A172 (cell line): ENCODE results near the gene PUSL1. TPM values are rescaled to one million over a fixed set of nuclear protein-coding genes. Genes with fewer than 3 reads are reported as not detected.
A peak's percentile ranks its signal among the peaks of the same experiment; 100 is the strongest.

Experiments
- DNase-seq: peaks from one replicate; pipeline ENCODE4 v3.0.0-alpha.2; 2015; ENCODE audit warnings: low spot score
- total RNA-seq: library from RNA; depleted of rRNA; stranded (reverse); fragments of >200 nt; shearing (Covaris generic); gene quantifications from 2 replicates; pipeline ENCODE4 v1.2.3, GENCODE V29; 2014

The PUSL1 gene
- total RNA-seq, 1 experiment from 2014 or later: 15.6 TPM

DNA sequence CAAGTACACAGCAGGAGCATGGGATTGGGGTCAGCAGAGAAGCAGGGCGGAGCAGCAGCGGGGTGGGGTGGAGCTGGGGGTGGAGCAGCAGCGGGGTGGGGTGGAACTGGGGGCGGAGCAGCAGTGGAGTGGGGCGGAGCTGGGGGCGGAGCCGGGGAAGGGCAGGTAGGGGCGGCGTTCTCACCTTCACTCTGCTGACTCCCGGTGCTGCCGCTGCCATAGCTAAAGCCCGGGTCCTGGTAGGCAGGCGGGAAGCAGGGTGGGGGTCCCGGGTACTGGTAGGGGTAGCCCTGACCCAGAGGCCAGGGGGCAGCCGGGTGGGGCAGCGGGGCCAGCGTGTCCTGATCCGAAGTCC, 29.4 kb downstream of the PUSL1 start:
- no peak for DNase-seq

DNA sequence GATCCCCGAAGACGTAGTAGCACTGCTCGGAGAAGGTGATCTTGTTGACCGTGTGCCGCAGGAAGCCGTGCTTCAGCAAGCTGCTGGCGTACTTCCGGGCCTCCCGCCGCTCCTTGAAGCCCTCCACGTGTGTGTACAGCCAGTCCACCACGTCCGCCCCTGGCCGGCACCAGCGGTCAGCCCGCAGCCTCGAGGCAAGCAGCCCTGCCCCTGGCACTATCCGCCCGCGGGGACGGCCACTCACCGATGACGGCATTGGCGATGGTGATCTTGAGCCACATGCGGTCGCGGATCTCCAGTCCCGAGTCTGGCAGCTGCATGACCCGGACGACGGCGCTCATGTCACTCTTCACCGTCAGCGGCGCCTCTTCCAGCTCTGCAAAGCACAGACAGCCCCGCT, 29.9 kb downstream of the PUSL1 start:
- DNase-seq: no peak

DNA sequence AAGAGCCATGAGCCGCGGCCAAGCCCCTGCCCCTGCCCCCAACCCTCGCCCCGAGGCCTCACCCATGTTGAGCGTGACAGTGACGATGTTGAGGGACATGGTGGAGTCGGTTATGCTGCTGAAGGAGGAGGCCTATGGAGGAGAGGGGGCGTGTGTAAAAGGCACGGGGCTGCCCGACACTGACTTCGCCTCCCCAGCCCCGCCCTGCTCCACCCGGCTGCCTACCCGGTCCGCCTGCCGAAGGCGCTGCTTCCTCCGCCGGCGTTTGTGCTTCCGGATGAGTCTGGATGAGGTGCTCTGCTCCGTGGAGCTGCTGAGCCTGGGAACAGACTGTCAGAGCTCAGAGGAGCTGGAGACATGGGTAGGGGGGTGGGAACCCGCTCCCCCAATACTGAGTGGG, 31.8 kb downstream of the PUSL1 start:
- no peak for DNase-seq

DNA sequence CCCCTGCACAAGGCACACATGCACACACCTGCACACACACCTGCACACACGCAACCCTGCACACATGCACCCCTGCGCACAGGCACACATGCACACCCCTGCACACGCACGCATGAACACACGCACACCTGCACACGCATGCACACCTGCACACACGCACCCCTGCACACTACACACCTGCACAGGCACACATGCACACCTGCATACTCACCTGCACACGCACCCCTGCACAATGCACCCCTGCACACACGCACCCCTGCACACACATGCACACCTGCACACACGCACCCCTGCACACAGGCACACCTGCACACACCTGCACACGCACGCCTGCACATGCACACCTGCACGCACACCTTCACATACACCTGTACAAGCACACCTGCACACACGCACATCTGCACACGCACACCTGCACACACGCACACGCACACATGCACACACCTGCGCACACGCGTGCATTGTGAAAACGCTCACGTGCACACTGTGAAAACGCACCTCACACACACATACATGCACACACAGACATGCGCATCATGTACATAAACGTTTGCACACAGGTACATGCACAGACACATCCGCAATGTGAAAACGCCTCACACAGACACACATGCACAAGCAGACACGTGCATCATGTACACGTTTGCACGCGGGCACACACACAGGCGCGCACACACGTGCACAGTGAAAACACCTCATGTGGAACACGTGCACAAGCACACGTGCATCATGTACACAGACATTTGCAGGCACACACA, 32.6 kb downstream of the PUSL1 start:
- no peak for DNase-seq

DNA sequence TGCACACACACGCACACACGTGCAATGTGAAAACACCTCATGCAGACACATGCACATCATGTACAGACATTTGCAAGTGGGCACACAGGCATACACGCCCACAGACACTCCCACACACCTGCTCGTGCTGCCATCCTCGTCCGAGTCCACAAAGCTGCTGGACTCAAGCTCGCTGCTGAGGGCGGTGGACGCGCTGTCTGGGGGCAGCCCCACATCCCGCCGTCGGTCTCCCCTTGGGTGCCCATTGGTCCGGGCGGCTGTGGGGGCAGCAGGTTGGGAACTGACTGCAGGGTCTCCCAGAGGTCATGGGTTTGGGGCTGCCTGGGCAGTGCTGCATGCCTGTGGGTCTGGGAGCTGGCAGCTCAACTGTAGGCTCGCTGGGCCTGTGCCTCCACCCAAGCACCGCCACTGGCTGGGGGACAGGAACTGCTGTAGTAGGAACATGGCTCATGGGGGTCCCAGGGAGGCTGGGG, 33.2 kb downstream of the PUSL1 start:
- DNase-seq: no peak

DNA sequence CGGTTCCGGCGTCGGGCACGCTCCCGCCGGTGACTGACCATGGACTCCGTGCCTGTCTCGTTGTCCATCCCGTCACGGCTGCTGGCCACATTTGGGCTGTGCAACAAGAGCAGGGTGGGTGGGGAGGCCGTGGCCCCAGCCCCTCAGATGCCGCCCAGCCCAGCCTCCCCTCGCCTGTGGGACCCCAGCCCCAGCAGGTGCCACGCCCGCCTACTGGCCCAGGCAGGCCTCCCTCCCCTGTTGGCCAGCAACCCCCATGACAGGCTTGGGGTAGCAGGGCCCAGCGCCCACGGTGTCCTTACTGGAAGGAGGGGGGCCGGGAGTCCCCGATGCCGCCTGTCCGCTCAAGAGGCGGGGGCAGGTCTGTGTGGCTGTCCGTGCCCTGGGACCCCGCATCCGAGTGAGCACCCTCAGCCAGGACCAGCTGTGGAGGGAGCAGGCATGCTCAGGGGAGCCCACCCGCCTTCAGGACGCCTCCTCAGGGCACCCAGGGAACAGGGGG, 33.7 kb downstream of the PUSL1 start:
- no peak for DNase-seq

DNA sequence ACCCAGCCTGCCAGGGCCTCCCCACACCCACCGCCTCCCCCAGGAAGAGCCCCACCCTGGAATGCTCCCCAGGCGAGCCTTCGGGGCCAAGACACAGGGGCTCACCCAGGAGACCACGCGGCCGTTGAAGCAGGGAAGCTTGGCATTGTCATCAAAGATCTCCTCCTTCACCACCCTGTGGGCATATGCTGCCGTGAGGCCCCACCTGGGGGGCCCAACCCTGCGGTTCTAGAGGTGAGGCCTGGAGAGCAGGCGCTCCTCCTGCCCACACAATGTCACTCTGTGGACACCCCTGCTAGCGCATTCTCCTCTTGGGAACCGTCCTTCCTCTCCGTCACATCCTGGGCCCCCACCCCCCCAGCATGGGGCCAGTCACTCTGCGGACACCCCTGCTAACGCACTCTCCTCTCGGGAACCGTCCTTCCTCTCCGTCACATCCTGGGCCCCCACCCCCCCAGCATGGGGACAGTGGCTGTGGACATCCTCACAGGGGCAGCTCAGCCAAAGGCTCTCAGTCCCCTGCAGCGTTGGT, 34.3 kb downstream of the PUSL1 start:
- DNase-seq: no peak

DNA sequence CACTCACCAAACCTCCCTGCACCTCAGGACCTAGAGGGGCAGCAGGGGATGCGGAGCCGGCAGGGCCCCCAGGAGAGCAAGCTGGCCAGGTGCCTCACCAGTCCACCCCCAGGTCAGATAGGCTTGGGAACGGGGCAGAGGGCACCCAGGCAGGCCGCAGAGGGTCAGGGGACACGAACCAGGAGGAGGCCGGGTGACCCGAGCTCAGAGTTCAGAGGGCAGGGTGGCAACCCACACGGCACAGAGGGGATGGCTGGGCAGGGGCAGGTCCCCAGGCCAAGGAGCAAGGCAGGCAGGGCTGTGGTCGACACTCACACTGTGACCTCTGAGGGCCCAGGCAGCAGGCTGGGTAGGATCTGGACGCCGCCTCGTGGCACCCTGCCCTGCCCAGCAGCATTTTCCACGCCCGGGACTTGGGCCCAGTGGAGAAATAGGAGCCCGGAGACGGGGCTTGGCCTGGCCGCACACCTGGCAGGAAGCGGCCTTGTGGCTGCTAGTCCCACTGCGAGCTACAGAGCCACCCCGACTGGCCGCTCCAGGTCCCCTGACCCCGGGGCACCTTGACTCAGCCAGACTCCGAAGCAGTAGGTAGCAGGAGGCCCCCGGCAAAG, 35.5 kb downstream of the PUSL1 start:
- DNase-seq: no peak

DNA sequence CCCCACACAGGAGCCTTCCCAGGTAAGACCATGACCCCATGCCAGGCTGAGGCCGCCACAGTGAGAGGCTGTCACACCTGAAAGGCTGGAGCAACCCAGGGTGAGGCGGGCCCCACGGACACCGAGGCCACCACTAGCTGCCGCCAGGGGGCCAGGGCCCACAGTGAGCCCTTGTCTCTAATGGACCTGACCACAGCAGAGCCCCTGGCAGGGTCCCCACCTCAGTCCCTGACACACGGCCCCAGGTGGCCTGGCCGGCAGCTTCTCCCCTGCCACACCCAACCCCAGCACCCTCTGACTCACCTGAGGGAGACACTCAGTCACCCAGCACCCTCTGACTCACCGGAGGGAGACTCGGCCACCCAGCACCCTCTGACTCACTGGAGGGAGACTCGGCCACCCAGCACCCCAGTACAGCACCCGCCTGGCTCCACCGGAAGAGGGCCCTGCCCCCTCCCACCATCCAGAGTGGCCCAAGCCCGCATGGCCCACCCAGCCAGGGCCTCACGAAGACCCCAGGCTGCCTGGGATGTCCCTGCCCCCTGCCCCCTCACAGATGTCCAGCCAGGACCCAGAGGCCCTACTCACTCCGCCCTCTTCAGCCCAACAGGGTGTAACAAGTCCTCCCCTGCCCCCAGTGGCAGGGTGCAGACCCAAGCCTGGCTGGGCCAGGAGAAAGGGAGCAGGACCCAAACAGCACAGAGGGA, 36.4 kb downstream of the PUSL1 start:
- peak; percentile 91 for DNase-seq

DNA sequence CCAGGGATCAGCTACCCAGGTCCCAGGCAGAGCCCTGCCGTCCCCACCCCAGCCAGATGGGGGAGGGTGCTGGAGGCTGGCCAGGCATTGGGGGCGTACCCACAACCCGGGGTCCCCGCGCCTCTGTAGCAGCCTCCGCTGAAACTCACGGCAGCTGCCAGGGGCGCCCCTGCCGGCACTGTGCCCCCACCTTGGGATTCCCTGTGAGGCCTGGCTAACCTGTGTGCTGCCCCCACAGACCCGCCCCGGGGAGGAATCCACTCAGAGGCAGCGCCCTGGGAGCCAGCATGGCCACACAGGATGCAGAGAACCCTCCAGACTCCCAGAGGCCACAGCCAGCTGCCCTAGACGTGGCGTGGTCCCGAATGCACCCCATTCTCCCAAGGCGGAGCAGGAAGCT, 37.0 kb downstream of the PUSL1 start:
- DNase-seq: no peak

DNA sequence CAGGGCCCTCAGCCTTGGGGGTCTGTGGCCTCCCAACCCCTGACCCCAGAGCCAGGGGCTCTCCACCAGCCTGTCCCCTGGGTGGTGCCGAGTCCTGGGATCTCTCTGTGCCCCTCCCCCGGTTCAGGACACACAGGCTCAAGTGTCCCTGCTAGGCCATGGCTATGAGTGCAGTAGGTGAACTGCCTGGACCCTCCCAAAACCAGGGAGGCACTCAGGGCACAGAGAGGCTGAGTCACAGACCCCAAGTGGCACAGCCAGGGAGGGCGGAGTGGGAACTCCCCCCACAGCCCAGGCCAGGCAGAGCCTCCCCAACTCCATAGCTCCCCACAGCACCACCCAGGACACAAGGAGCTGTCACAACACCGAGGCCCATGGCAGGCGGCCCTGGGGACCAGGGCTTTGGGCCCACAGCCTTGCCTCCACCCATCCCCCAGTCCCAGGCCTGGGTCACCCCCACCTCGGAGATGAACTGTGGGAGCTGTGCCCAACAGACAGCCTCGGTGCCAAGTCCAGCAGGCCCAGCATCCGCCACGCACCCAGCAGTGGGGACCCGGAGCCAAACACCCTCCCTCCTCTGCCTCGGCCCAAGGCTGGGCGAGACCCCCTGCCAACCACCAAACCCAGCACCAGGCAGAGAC, 37.6 kb downstream of the PUSL1 start:
- DNase-seq: no peak

DNA sequence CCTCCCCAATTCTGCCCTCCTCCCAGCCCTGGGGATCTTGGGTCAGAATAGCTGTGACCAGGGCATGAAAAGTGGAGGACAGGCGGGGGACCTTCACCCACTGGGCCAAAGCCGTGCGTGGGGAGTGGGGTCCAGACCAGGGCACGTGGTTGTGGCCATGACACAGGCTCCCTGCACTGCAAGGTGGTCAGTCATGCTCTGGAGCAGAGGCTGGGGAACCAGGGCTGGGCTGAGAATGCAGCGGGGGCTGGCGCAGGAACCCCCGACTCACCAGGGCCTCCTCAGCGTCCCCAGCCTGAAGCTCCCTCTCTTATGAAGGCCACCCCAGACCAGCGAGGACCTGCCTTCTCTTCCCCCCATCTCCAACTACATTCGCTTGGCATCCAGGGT, 38.1 kb downstream of the PUSL1 start:
- no peak for DNase-seq

DNA sequence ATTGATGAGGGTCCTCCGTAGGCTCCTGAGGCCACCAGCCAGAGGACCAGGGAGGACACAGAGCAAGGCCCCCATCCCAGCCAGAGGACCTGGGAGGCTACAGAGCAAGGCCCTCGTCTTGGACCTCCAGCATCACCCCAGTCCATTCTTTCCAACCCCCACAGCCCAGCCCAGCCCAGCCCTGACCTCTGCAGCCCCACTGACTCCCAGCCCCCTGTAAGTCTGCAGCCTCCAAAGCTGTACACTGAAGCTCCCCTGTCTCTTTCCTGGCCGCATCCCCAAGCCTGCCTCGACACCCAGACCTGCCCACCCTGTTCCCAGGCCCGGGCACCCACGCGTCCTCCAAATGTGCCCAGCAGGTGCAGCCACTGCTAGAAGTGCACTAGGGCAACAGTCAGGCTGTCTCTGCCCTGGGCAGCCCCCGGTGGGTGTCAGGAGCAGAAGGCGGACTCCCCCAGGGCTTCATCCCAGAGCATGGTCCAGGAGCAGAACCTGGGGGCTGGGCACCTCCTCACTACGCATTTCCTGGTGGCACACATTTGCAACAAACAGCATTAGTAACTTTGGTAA, 38.7 kb downstream of the PUSL1 start:
- DNase-seq: no peak

DNA sequence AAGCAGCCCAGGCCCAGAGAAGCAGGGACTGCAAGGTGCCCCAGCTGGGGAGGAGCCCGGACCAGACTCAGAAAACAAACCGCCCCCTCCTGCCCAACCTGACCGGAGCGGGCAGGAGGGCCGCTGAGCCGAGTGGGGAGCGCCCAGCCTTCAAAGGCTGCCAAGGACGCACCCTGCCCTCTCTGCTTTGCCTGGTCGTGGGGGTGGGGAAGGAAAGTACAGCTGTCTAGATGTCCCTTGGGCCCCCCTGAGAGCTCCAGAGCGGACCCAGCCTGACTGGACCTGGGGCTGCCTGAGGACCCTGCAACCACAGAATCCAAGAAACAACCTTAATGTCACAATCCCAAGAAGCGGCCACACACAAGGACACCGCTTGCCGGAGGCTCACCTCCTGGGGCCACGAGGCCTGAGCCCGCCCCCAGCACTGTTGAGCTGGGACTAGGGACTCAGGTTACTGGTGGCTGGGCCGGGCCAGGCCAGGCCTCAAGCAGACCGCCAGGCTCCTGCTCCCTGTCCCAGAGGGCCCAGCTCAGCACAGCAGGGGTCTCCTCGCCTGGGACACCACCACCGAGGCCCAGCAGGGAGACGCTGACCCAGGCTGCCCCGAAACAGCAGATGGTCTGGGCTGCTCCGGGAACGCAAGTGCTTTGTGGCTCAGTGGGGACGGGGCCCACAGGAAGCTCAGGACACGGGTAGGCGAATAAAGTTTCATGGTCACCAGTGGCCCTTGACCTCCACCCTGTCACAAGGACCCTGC, 39.4 kb downstream of the PUSL1 start:
- no peak for DNase-seq

DNA sequence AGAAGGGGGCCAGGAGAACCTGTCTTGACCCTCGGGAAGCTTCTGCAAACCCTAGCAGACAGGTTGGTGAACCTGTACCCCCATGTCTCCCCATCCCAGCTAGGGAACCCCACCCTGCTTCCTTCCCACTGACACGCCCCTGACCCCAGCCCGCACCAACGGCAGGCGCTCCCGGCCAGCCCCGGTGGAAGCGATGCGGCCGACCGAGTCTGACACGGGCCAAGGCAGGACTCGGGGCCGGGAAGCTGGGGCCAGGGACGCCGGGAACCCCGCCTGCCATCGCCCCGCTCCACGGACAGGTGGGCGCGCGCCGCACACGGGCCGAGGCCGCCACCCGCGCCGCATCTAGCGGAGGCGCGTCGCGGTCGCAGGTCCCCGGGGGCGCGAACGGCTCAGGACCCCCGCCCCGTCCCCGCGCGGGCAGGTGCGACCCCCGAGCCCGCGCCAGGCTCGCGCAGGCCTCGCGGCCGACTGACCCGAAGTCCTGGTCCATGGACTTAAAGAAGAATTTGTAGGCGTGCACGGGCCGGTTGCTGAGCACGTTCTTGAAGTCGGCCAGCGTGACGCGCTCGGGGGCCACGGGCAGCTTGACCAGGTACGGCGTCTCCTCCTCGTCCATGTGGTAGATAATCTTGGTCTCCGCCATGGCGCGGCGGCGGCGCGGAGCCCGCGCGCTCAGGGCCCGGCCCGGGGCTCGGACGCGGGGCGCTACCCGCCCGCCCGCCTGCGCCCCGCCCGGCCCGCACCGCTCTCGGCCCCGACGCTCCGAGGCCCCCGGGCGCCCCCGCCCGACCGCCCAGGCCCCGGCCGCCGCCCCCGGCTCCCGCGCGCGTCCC, 40.2 kb downstream of the PUSL1 start:
- DNase-seq: no peak

DNA sequence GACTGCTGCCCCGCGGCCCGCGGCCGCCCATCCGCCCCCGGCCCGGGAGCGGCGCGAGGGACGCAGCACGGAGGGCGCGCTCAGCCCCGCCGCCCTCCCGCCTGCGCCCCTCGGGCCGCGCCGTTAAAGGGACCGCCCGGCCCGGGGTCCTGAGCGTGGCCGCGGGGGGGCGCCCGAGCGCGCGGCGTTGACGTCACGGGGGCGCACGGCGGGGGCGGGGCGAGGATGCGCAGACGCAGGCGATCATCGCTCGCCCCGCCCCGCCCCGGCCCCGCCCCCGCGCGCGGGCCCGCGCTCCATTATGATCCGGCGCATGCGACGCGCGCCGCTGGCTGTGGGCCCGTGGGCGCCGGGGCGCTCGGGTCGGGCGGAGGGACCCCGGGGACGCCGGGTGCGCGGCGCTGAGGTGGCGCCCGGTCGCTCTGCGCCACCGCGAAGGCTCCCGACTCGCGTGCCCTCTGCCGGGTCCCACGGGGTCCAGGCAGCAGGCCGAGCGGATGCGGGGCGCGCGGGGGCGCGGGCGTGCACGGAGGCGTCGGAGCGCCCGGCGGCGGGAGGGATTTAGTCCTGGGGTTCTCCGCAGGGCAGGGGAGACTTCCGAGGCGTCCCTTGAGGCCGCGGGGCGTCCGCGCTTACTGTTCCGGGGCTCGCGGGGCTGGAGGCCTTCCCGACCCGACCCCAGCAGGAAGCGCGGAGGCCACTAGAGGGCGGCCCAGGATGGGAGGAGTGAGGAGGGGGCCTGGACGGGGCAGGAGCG, 41.0 kb downstream of the PUSL1 start, which contains the start of gene DVL1:
DVL1 (minus strand) TSS at position 163 of the 757 bp plus-strand sequence. CDS start 353 bp downstream, outside the sequence.
- DNase-seq: no peak

DNA sequence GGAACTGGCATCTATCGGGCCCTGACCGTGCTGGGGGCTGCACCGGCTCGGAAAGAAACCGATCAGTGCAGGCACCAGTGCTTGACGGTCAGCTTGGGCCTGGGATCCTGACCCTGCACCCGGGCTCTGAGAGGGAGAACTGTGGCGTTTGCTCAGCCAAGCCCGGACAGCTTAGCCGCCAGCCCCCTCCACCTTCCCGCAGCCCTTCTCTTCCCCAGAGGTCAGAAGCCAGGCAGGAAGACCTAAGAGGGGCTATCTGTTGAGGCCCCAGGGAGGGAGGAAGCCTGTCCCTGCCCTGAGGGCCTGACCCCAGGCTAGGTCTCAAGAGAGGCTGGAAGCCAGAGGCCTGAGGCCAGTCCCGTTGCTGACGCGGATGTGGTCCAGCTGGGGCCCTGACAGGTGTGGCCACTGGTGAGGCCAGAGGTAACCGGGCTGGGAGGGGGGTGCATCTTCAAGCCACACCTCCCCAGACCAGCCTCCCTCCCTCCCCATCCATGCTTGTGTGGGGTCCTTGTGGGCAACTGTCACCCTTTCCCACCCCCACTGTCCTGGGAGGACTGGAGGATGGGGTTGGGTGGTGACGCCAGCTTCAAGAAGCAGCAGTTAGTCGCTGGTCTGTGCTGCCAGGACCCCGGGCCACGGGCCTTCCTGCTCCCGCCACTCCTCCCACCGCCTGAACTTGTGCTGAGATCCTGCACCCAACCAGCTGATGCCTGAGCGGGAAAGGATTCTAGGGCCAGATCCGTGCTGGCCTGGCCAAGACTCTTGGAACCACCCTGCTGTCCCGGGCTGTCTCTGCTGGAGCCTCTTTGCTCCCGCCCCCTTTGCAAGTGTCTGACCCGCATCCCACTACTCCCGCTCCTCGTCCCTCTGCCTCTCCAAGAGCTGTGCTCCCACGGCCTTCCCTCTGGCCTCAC, 43.4 kb downstream of the PUSL1 start:
- no peak for DNase-seq

DNA sequence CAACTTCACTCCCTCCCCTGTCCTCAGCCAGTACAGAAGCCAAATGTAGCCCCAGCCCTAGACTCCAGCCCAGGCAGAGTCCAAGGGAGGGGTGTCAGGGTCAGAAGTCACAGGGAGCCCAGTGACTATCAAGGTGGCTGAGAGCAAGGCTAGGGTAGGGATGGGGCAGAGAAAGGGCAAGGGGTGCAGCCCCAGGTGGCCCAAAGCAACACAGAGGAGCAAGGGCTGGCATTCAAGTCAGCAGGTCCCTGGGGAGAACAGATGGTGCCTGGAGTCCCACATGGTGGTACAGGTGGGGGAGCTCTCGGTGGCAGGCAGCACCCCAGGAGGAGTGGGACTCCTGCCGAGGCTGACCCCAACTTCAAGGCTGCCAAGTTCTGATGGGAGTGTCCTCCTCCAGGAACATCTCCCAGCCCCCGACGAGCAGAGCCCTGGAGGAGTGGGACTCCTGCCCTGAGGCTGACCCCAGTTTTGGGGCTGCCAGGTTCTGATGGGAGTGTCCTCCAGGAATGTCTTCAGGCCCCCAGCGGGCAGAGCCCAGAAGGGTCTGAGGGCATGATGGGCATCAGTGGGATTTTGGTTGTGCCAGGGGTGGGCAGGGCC, 44.5 kb downstream of the PUSL1 start:
- DNase-seq: no peak
